DOHH2 (cell line): Measurements from ENCODE around the gene CNPY1.

Experiments used
- H3F3A ChIP-seq: fragments of 200-600 bp; sonication (generic), shearing (Covaris generic); 2 replicates; pipeline ENCODE4 v1.6.0; 2016; ENCODE audit warnings: antibody characterized with exemption, mild to moderate bottlenecking; ENCODE audit not compliant: control insufficient read depth, insufficient read depth
- H3K27ac ChIP-seq: fragments of 200-600 bp; sonication (generic); 2 replicates; pipeline ENCODE4 v1.5.1; 2014; ENCODE audit warnings: low read depth, mild to moderate bottlenecking, low read length, moderate library complexity
- H3K27me3 ChIP-seq: fragments of 200-600 bp; sonication (generic); 2 replicates; pipeline ENCODE4 v1.6.1; 2014; ENCODE audit warnings: mild to moderate bottlenecking, low read length, mixed read lengths; ENCODE audit not compliant: control insufficient read depth
- H3K36me3 ChIP-seq: fragments of 200-600 bp; sonication (generic); 2 replicates; pipeline ENCODE4 v1.6.1; 2014; ENCODE audit warnings: mild to moderate bottlenecking, low read length, moderate library complexity, mixed read lengths; ENCODE audit not compliant: control insufficient read depth
- H3K4me1 ChIP-seq: fragments of 200-600 bp; sonication (generic); 2 replicates; pipeline ENCODE4 v1.6.1; 2014; ENCODE audit warnings: mild to moderate bottlenecking, low read length, mixed read lengths; ENCODE audit not compliant: control insufficient read depth
- H3K4me2 ChIP-seq: fragments of 200-600 bp; sonication (generic); 2 replicates; pipeline ENCODE4 v1.6.0; 2014; ENCODE audit warnings: mild to moderate bottlenecking, low read length, moderate library complexity
- H3K4me3 ChIP-seq: fragments of 200-600 bp; sonication (generic); 2 replicates; pipeline ENCODE4 v1.5.1; 2014; ENCODE audit warnings: mild to moderate bottlenecking, low read length, mixed read lengths
- H3K79me2 ChIP-seq: fragments of 200-600 bp; sonication (generic); 2 replicates; pipeline ENCODE4 v1.6.1; 2014; ENCODE audit warnings: mild to moderate bottlenecking, low read length, mixed read lengths; ENCODE audit not compliant: control insufficient read depth
- H3K9me2 ChIP-seq: fragments of 200-600 bp; sonication (generic); replicated peaks from 2 replicates; pipeline ENCODE4 v1.6.1; 2014; ENCODE audit warnings: mild to moderate bottlenecking, low read length, mixed read lengths; ENCODE audit not compliant: control insufficient read depth
- H3K9me3 ChIP-seq: fragments of 200-600 bp; sonication (generic); 2 replicates; pipeline ENCODE4 v1.6.1; 2014; ENCODE audit warnings: antibody characterized with exemption, low read length, mixed read lengths; ENCODE audit not compliant: control insufficient read depth, insufficient read depth
- H4K20me1 ChIP-seq: fragments of 200-600 bp; sonication (generic); 2 replicates; pipeline ENCODE4 v1.6.0; 2014; ENCODE audit warnings: low read depth, mild to moderate bottlenecking, antibody characterized with exemption, low read length, moderate library complexity; ENCODE audit not compliant: control insufficient read depth, insufficient read depth
- EZH2phosphoT487 ChIP-seq: fragments of 200-600 bp; sonication (generic); IDR thresholded peaks from 2 replicates; pipeline ENCODE4 v1.6.1; 2017; ENCODE audit warnings: borderline replicate concordance, mild to moderate bottlenecking, antibody characterized with exemption, low read length, moderate library complexity, mixed read lengths
- TF ChIP-seq, protein P1 (sequence below): fragments of 200-600 bp; sonication (generic); IDR thresholded peaks from one replicate; pipeline ENCODE4 v1.5.1; 2014; ENCODE audit warnings: antibody characterized with exemption, mild to moderate bottlenecking, low read depth, low read length; ENCODE audit not compliant: poor library complexity, severe bottlenecking

The CNPY1 gene

DNA sequence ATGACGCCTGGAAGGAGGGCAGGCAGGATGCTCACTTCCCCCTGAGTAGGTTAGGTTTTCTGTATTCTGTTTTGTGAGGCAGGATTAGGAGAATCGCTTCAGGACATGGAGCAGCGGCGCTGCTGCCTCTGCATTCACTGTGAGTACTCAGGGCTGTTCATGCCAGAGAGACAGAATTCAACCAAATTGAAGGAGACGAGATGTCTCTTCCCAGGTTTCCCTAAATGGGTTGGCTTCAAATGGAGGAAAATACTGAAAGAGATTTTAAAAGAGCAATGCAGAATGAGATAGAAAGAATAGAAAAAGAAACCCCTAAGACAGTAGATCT is 21.9 kb upstream of the CNPY1 start:
- H3K27me3 ChIP-seq: peaks cover 8% of the 10 kb centered on the region
- no peak overlapping the region for H3K27ac ChIP-seq
- no peaks in the 10 kb centered on the region for H4K20me1 ChIP-seq
- TF ChIP-seq, protein P1, sequence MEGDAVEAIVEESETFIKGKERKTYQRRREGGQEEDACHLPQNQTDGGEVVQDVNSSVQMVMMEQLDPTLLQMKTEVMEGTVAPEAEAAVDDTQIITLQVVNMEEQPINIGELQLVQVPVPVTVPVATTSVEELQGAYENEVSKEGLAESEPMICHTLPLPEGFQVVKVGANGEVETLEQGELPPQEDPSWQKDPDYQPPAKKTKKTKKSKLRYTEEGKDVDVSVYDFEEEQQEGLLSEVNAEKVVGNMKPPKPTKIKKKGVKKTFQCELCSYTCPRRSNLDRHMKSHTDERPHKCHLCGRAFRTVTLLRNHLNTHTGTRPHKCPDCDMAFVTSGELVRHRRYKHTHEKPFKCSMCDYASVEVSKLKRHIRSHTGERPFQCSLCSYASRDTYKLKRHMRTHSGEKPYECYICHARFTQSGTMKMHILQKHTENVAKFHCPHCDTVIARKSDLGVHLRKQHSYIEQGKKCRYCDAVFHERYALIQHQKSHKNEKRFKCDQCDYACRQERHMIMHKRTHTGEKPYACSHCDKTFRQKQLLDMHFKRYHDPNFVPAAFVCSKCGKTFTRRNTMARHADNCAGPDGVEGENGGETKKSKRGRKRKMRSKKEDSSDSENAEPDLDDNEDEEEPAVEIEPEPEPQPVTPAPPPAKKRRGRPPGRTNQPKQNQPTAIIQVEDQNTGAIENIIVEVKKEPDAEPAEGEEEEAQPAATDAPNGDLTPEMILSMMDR: no peak
- TF ChIP-seq EZH2phosphoT487: no peak
- H3K9me2 ChIP-seq: no peaks in the 10 kb centered on the region
- H3K36me3 ChIP-seq: no peaks in the 10 kb centered on the region
- peaks cover 13% of the 10 kb centered on the region for H3K4me1 ChIP-seq
- no peak overlapping the region for H3K4me2 ChIP-seq
- no peaks in the 10 kb centered on the region for H3K79me2 ChIP-seq
- H3K9me3 ChIP-seq: no peaks in the 10 kb centered on the region
- no peak overlapping the region for H3K4me3 ChIP-seq
- no peaks in the 10 kb centered on the region for H3F3A ChIP-seq

DNA sequence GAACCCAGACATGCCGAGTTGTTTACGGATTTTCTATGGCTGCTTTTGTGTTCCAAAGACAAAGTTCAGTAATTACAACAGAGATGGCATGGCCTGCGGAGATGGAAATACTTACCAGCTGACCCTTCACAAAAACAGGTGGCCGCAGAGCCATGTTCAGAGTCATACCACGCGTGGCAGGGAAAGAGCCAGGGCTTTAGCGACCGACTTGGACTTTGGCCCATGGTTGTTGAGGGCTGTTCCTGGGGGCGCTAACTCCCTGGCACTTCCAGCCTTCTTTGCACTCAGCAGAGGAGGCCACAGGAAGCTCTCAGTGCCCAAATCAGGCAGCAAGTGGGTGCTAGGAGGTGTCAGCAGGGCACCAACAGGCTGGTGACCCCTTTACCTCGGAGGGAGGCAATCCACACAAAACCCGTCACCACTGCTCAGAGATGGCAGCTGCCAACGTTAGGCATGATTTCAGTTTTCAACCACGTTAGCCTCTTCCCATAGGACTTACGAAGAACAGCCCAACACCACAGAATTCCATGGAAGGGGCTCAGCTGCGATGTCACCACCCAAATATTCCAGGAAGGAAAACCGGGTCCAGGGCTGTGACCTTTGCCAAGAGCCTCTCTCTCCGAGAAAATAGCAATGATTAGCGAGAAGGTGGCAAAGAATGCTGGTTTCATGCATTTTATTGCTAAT is 21.4 kb upstream of the CNPY1 start:
- no peaks in the 10 kb centered on the region for H3K9me2 ChIP-seq
- H3K4me1 ChIP-seq: peaks cover 10% of the 10 kb centered on the region
- H3K36me3 ChIP-seq: no peaks in the 10 kb centered on the region
- no peaks in the 10 kb centered on the region for H3K9me3 ChIP-seq
- H3K4me3 ChIP-seq: no peak overlapping the region
- no peak for TF ChIP-seq EZH2phosphoT487
- TF ChIP-seq, protein P1: no peak
- no peaks in the 10 kb centered on the region for H4K20me1 ChIP-seq
- no peaks in the 10 kb centered on the region for H3F3A ChIP-seq
- H3K4me2 ChIP-seq: no peak overlapping the region
- no peak overlapping the region for H3K27ac ChIP-seq
- H3K79me2 ChIP-seq: no peaks in the 10 kb centered on the region
- peaks cover 8% of the 10 kb centered on the region for H3K27me3 ChIP-seq

DNA sequence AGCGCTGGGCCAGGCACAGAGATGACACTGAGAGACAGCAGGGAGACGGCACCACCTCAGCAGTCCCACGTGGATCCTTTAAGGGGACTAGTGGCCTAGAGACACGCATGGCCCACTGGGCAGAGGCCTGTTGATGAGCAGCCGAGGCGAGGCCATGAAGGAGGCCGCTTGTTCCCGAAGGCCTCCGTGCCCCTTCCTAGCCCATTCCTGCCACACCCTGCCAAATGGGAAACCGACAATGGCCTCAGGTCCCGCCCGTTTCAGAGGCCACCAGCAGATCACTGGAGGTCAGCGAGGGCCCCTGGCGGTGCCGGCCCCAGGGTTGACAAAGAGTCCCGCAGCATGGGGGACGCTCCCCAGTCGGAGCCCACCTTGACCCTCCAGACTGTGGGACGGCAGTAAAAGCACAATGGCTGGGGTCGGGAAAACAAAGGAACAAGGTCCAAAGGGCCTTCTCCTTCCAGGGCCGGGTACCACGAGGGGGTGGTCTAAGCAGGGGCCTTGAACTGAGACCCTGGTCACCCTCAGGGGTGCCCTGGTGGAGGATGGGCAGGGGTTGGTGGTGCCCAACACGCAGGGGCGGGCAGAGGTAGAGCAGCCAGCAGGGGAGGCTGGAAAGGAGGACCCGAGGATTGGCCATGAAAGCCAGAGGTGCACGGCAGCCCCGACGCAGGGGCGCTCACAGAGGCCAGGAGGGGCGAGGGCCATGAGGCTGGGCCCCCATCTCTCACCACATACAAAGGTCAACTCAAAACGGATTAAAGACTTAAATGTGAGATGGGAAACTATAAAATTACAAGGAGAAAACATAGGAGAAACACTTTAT is 19.9 kb upstream of the CNPY1 start:
- H3K9me3 ChIP-seq: no peaks in the 10 kb centered on the region
- no peak overlapping the region for H3K4me3 ChIP-seq
- no peaks in the 10 kb centered on the region for H3K79me2 ChIP-seq
- no peak overlapping the region for H3K27ac ChIP-seq
- H4K20me1 ChIP-seq: no peaks in the 10 kb centered on the region
- TF ChIP-seq EZH2phosphoT487: no peak
- TF ChIP-seq, protein P1: no peak
- no peaks in the 10 kb centered on the region for H3K4me1 ChIP-seq
- no peaks in the 10 kb centered on the region for H3K9me2 ChIP-seq
- no peaks in the 10 kb centered on the region for H3K36me3 ChIP-seq
- H3F3A ChIP-seq: no peaks in the 10 kb centered on the region
- H3K4me2 ChIP-seq: no peak overlapping the region
- peaks cover 4% of the 10 kb centered on the region; the same call in 1 of the 2 replicates for H3K27me3 ChIP-seq
